Glomerular endothelial cell (primary cell): ENCODE data around the gene PREX1. TPM values are rescaled to one million over a fixed set of nuclear protein-coding genes. Genes with fewer than 3 reads are reported as not detected.
"Not testable (repeated sequence)": the region's sequence is repeated elsewhere in the genome, so short reads cannot be mapped to it uniquely, and the experiment has no call there.

Experiments used
- DNase-seq: peaks from one replicate; pipeline ENCODE4 v3.0.0-alpha.2; 2011; ENCODE audit warnings: low read depth, low spot score; ENCODE audit errors: extremely low read depth
- total RNA-seq: library from RNA; depleted of rRNA; stranded (reverse); fragments of >200 nt; gene quantifications from 2 replicates; pipeline ENCODE4 v1.2.3, GENCODE V29; 2015

PREX1 gene, protein sequence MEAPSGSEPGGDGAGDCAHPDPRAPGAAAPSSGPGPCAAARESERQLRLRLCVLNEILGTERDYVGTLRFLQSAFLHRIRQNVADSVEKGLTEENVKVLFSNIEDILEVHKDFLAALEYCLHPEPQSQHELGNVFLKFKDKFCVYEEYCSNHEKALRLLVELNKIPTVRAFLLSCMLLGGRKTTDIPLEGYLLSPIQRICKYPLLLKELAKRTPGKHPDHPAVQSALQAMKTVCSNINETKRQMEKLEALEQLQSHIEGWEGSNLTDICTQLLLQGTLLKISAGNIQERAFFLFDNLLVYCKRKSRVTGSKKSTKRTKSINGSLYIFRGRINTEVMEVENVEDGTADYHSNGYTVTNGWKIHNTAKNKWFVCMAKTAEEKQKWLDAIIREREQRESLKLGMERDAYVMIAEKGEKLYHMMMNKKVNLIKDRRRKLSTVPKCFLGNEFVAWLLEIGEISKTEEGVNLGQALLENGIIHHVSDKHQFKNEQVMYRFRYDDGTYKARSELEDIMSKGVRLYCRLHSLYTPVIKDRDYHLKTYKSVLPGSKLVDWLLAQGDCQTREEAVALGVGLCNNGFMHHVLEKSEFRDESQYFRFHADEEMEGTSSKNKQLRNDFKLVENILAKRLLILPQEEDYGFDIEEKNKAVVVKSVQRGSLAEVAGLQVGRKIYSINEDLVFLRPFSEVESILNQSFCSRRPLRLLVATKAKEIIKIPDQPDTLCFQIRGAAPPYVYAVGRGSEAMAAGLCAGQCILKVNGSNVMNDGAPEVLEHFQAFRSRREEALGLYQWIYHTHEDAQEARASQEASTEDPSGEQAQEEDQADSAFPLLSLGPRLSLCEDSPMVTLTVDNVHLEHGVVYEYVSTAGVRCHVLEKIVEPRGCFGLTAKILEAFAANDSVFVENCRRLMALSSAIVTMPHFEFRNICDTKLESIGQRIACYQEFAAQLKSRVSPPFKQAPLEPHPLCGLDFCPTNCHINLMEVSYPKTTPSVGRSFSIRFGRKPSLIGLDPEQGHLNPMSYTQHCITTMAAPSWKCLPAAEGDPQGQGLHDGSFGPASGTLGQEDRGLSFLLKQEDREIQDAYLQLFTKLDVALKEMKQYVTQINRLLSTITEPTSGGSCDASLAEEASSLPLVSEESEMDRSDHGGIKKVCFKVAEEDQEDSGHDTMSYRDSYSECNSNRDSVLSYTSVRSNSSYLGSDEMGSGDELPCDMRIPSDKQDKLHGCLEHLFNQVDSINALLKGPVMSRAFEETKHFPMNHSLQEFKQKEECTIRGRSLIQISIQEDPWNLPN (N-terminal part only)
- 84.9 and 105 TPM in 2 replicates for total RNA-seq

DNA sequence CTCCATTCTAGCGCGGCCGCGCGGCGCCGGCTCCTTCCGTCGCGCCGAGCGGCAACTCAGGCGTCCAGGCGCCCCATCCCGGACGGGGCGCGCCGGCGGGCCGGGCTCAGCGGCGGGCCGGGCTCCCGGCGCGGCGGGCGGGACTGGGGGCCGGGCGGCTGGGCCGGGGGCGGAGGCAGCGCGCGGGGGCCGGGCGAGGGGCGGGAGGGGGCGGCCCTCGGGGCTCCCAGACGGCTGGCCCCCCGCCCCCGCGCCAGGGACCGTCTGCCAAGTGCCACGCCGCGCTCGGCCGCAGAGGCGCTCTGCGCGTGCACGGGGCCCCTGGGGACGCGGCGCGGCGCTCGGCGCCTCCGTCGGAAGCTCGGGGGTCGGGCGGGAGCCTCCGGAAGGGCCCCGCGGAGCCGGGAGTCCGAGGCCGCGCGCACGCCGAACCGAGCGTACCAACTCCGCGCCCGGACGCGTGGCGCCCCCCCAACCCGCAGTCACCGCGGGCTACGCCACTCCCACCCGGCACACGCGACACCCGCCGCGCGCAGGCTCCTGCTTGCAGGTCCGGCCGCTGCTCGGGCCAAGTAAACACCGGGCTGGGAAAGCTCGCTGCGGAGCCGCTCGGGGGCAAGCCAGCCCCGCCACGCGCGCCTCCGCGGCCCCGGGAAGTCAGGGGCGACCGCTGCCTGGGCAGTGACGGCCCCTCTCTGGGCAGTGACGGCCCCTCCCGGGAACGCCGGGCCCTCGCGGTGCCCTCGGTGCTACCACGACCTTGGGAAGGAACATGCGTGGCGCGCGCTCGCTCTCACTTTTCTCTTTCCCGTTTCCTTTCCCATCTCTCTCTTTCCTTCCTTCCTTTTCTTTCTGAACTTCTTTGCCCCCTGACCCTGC lies at the start of gene PREX1:
PREX1 (minus strand) TSS at position 145 of the 879 bp plus-strand sequence; CDS start at position 6, 139 bp downstream.
- DNase-seq = no peak

DNA sequence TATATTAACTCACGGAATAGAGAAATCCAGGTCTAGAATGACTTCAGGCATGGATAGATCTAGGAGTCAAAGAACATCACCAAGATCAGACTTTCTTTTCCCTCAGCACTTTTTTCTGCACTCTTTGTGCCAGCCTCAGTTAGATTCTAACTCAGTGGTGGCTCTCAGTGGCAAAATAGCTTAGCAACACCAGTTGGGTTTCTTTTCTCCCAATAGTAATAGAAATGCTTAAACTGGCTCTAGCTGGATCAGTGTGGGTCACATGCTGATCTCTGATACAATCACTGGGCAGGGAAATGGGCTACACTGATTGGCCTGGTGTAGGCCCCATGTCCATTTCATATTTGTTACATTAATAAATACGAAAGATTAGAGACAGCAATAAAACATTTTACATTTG lies 49.5 kb upstream of the PREX1 start:
- DNase-seq = no peak

DNA sequence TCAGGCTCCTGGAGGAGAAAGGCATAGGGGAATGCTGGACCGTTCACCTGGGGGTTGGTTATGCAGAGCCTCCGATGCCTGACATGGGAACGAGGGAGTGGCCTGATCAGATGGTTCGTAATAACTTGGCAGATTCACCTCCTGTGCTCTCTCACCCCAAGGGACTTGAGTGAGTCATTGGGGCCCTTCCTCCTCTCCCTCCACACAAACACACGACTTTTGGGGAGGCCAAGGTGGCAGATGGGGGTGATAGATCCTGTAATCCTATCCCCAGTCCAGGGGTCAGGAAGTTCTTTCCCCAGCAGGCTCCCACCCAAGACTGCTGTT lies 48.1 kb upstream of the PREX1 start:
- no peak for DNase-seq

DNA sequence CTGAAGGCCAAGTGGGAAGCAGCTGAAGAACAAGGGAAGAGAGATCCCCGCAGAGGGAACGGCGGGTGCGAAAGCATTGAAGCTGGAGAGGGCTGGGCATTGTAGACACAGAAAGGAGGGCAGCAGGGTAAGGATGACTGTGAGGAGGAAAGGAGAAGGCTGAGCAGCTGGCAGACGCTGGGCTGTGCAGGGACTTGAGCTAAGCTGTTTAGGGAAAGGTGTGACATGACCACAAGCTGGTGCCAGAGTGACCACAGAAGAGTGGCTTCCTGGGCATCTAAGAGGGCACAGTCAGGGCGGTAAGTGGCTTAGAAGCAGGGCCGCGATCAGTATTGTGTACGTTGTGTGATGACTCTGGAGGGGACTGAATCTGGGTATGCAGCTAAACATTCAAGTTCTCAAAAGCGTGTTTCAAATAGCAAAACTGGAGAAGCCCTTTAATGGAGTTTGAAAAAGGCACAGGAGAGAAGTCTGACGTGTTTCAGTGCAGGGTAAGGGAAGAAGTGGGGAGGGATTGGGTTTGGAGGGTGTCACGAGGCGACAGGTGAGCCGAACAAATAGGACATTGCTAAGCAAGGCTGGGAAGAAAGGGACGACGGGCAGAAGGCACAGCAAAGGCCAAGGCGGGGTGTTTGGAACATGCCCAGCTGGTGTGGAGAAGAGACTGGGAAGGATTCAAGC lies 47.6 kb upstream of the PREX1 start:
- no peak for DNase-seq

DNA sequence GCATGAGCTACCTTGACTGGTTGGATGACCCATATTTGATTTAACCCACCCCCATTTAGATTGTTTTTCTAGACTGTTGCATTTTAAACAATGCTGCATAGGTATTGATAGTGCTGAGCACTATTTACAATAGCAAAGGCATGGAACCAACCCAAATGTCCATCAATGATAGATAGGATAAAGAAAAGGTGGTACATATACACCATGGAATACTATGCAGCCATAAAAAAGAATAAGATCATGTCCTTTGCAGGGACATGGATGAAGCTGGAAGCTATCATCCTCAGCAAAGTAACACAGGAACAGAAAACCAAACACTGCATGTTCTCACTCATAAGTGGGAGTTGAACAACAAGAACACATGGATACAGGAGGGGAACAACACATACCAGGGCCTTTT lies 41.6 kb upstream of the PREX1 start:
- DNase-seq = not testable (repeated sequence)

DNA sequence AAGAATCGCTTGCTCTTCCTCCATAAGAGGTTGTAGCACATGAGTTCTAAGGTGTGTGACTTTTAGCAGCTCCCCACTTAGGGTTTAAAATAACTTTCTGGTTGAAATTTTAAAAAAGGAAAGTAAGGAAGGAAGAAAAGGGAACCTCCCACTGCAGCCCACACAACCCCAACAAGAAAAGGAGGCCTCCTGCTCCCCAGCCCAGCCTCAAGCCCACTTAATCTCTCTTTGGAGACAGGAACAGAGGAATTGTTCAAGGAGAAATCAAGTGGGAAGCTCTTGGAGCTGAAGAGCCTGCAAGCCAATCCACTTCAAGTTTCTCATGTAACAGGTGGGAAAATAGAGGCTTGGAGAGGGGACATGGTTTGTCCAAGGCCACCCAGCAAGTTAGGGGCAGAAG lies 39.1 kb upstream of the PREX1 start:
- no peak for DNase-seq

DNA sequence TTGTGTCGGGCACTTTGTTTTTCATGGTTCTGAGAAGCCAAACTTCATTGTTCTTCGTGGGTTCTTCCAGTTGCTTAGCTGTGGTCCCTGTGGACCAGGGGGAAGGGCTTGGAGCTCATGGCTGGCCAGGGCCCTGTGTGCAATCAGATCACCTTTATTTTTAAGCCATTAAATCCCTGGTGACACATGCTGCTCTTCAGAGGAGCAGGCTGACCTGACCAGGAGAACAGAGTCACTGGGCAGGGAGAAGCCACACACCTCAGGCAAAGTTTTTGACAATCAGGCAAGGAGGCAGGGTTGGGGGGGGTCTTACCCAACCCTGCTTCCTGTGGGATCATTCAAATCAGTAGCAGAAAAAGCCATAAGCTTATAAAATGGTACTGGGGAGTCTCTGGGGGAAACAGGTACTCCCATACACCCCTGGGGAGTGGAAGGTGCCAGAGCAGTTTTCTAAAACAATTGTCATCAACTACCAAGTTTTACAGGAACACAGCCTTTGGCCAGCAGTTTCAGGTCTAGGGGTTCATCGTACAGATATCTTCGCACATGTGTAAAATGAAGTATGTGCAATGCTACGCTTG lies 37.0 kb upstream of the PREX1 start:
- DNase-seq = no peak

DNA sequence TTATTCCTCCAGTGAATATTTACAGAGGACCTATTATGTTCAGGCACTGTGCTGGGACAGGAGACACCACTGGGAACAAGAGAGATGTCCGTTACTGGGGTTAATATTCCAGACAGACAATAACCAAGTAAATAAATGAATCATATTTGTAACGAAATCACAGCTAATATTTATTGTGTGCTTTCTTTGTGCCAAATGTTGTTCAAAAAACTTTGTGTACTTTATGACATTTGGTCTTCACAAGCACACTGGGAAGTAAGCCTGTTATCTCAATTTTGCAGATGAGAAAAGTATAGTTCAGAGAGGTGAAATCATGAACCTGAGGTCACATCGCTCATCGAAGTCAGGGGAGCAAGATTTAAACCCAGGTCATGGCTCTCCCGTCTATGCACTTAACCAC lies 36.5 kb upstream of the PREX1 start:
- no peak for DNase-seq

DNA sequence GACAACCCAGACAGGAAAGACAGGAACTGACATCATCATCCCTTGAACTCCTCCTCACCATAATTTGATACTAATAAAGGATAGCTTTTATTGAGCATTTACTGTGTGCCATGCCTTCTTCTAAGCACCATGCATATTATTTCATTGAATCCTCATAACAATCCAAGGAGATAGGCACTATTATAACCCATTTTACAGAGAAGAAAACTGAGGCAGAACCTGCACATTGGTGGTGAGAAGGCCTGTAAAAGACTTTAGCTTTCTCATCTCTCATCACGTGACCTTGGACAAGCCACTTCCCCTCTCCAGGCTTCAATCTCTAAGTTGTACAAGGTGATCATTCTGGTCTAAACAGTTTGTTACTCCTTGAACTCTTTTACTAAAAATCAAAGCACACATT lies 34.5 kb upstream of the PREX1 start:
- DNase-seq = no peak

DNA sequence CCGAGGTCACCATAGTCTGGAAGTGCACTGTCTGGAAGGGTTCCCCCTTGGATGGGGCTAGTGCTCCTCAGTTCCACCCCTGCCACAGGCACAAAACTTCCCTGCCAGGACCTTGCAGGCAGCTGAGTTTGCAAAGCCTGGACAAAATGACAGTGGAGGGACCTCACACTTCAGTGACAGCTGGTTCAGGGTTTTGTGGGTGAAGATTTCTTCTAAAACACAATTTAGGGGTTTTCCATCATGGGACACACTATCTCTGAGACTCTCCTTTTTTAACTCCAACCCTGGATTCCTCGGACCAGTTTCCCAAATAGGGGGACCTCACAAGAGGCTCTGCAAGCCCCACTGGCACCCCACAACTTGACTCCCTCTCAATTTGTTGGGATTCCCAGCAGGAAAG lies 33.6 kb upstream of the PREX1 start:
- DNase-seq = no peak

DNA sequence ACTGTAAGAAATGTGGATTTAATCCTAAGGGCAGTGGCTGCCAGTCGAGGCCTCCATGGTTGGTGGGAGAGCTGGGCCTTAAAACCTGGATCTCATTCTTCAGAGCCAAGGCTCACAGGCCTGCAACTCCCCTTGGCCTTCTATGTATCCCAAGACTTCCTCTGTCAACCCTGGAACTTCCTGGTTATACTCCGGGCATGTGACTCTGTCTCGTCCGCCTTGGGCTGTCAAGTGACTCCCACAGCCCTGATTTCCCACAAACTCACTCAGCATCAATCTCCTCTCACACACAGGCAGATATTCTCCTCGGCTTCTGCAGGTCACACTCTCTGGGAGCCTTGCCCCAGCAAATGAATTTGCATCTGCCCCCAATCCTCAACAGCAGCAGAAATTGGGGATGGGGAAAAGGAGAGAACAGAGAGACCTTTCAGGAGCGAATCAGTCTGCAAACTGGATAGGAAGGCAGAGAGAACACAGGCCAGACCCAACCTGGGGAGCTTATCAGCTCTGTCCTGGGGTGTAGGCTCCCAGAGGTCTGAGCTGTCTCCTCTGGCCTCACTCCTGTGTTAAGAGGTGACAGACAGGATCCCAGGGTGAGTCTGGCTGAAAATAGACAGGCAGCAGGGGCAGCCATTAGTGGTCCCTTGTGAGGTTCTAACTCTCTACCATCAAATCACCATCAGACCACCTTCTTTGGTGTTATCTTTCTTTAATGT lies 30.4 kb upstream of the PREX1 start:
- DNase-seq = no peak

DNA sequence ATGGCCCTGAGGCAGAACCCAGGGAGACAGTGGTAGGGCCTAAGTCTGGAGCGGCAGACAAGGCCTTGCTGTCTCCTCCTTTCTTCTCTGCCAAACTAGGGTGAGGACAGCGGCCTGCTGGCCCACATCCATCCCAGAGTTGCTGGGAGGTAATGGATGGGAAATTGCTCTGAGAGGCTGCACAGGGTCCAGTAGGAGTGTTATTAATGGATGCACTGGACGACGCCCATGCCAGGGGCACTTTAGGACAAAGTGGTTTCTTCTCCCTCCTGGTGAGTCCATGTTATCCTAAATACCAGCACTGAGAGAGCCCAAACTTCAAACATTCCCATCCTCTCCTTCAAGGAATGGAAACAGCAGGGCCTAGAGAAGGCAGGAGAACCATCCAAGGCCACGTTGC lies 28.3 kb upstream of the PREX1 start:
- no peak for DNase-seq

DNA sequence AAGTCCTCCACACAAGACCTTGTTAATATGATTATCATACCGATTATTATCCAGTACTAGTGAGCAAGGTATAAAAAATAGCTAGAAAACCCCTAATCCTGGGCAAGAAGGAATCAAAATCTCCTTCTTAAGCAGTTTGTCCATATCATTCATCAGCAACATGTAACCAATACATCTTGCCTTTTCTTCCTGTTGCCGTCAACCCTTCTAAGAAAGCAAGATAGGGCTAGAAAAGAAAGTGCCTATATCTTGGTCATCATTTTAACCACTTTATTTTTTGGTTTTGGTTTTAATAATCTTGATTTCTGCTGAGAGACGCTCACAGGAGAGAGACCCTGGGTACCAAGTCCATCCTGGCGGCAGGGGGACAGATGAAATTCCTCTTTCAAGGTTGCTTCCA lies 27.2 kb upstream of the PREX1 start:
- no peak for DNase-seq

DNA sequence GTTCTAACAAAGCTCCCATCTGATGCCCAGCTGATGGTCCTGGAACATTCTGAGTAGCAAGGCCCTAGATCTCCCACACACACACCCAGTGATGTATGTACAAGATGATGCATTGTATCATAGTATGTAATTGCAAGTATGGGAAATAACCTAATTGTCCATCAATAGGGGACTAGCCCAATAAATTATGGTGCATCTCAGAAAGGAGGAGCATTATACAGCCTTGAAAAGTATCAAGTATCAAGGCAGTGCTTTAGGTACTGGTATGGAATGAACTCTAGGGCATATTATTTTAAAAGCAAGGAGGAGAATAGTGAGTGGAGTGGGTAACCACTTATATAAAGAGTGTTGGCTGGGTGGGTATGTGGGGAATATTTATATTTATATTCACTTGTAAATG lies 24.8 kb upstream of the PREX1 start:
- DNase-seq = no peak

DNA sequence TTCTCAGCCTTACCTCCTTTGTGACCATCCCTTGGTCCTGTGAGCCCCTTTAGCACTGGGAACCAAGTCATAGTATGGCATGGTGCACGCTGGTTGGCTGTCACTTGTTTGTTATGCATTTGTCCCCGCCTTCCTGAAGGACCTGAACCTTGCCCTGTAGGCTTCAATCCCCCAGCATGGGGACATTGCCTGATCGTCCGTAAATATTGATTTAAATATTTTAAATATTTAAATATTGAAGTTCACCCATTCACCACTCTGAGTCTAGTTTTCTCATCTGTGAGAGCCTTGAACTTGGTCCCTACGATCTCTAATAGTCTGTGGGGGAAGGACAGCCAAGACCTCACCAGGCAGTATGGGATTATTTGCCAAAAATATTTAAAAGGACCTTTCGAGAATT lies 23.8 kb upstream of the PREX1 start:
- no peak for DNase-seq

DNA sequence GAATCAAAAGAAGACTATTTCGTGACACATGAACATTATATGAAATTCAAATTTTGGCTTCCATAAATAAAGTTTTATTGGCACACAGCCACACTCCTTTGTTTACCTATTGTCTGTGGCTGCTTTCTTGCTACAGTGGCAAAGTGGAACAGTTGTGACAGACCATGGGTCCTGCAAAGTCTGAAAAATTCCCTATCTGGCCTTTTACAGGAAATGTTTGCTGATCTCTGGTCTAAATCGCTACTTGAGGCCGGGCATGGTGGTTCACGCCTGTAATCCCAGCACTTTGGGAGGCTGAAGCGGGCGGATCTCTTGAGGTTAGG lies 23.1 kb upstream of the PREX1 start:
- DNase-seq = no peak

DNA sequence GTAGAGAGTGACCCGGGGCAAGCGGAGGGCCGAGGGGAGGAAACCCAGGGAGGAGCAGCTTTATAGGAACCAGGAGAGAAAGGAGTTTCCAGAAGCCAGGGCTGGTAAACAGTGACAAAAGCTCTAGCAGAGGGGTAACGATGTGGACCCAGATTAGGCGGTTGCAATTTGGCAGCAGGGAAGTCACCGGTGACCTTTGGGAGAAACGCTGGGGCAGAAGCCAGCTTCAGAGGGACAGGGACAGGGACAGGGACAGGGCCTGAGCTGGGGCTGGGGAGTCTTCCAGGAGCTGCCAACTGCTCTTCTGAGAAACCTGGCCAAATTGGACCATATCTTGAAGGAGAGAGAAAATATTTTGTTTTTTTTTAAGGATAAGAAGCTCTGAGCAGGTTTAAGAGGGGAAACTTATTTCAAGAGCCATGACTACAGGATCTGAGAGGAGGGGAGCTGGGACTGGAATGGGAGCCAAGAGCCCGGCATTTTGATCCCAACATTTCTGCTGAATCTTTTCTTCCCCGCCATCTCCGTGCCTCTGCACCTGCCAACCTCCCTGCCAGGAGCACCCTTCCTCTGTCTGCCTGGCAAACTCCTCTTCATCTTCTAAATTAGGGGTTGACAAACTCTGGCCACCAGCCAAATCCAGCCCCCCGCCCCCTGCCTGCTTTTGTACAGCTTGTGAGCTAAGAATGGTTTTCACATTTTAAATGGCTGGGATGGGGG lies 22.6 kb upstream of the PREX1 start:
- no peak for DNase-seq

DNA sequence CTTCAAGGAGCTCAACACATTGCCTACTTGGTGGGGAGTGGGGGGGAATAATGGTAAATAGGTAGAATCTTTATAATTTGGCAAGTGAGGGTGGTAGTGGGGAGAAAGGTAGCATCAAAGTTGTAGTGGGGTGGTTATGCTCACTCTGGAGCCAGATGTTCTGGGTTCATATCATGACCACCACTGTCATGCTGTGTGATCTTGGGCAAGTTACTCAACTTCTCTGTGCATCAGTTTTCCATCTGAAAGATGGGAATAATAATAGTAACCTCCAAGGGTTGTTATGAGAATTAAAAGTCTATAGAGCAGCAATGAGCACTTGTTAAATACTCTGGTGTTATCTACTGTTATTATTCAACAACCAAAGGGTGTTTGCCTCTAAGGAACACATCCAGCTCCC lies 22.0 kb upstream of the PREX1 start:
- DNase-seq = no peak
